Effector CD4-positive, alpha-beta T cell (primary cell): ENCODE results near the gene GEN1.
A peak's percentile ranks its signal among the peaks of the same experiment; 100 is the strongest.

ENCODE experiments used
- DNase-seq: peaks from one replicate; pipeline ENCODE4 v3.0.0-alpha.2; 2020

GEN1 gene

DNA sequence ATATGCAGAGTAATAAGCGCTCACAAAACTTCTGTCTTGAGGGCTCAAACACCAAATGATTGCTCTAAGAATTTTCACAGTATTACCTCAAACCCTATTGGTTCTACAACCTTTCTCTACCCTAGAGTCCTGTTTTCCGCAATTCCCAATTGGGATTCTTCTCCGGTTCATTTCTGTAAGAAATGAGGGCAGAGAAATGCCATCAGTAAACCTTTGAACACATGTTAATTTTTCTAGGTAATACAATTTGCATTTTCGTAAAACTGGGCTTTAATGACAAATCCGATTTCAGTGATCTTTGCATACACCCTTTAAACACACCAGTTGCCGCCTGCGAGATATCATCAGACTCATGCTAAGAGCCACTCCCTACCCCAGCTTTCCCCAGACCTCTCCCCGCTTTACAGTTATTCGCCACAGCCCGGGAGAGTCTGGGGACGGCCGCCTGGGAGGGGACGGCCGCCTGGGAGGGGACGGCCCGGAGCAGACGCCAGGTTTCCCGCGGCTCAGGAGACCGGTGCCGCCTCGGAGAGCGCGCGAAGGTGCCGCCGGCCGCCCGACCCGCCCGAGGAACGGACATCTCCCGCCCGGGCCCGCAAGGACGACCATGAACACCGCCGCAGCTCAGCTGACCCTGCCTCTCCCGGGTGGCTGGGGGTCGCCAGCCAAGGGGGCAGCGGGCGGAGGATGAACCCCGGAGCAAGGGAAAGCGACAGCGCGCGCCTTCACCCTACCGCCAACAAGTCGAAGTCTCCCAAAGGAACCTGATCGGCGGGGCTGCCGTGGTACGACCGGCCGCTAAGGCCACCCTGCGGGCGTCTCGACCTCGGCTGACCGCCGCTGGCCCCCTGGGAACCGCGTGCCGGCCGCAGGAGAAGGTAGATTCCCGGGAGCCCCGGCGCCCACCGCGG lies 791 bp upstream of the GEN1 start:
- peak; percentile 31 for DNase-seq

DNA sequence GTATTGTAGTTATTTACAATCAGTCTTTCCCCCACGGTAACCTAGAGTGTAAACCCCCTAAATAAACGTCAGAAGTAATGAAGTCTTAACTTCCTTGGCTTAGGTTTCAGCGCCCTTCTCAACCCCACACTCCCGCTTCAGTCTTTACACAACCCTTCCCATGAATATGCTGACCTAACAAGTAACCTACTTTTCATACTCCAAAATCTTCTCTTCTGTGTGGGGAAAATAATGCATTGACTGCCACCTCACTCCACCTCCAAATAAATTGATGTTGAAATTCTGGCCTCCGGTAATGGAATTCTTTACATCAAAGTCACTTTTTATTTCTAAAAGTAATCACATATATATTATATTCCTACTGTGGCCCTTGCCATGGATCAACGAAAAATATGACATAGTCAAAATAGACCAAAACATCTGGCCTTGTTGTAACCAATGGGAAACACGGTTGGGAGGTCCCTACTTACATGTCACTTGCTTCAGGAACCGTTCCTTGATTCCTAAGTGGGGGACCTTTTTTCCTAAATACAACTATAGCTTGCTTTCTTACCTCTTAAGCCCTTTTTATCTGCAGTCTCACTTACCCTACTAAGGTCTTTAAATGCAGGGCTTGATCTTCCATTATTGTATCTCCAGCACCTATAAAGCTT lies 961 bp downstream of the GEN1 start:
- no peak for DNase-seq

- no peak for DNase-seq
Measured at GRCh38 chr2:17756668-17757067, 2.7 kb downstream of the GEN1 start.

DNA sequence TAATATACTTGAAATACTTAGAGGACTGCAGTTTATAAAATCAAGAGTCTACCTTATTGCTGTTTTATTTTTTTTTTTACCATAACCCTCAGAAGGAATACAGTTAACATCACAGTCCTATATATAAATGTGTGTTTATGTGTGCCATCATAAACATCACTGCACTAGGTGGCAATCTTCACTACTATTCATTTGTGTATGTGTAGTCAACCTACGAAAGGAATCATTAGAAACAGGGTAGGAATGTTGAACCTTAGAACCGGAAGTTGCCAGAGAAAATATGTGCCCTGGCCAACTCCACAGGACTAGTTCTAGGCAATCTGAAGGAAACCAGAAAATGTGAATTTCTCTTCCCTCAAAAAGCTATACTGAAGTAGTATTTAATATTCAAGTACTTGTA lies 3.4 kb downstream of the GEN1 start:
- DNase-seq = no peak

GRCh38 chr2:17758118-17758517 lies 4.2 kb downstream of the GEN1 start:
- no peak for DNase-seq

- DNase-seq = no peak
Measured at GRCh38 chr2:17759805-17760204, 5.9 kb downstream of the GEN1 start.

DNA sequence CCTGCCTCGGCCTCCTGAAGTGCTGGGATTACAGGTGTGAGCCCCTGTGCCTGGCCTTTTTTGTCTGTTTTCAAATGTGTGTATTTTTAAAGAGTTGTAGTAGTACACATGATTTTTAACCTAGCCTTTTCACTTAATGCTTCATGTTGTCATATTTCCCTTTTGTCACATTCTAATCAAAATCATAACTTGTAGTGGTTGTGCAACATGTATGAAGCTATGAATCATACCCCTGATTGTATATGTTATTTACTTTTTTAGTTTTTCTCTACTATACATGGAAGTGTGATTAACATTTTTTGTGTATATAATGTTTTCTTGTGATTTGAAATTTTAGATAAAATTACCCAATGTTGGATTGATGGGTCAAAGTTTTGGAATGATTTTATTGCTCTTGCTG lies 8.5 kb downstream of the GEN1 start:
- no peak for DNase-seq

GRCh38 chr2:17763641-17764333 lies 9.8 kb downstream of the GEN1 start:
- DNase-seq = no peak

DNA sequence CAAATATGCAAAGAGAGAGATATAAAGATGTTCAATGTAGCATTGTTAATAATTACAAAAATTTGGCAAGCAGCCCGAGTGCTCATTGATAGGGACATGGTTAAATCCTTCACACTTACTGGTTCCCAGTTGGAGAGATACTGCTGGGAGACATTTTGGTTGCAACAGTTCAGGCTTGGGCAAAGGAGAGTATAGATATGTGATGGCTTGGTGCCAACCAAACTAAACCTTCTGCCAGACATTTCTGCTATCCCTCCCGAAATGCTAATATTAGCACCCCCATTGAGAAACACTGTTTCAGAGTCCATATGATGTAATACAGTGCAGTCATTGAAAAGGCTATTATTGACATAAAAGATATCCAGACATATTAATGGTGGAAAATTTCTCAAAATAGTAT lies 11.5 kb downstream of the GEN1 start:
- no peak for DNase-seq

GRCh38 chr2:17768894-17769293 lies 15.0 kb downstream of the GEN1 start:
- no peak for DNase-seq

- DNase-seq = no peak
Measured at GRCh38 chr2:17771956-17772355, 18.0 kb downstream of the GEN1 start.

DNA sequence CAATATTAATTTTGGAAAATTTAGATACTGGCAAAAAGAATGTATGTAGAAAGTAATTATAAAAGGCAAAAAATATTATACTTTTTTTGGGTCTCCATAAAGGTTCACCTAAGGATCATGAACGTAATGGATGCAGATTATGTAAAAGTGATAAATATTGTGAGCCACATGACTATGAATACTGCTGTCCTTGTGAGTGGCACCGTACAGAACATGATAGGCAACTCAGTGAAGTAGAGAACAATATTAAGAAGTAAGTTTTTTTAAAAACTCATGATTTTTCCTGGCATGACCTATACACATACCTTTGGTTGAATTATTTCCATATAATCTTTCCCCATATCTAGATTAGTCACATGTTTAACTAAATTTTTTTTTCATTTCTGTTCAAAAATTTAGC lies 18.6 kb downstream of the GEN1 start:
- DNase-seq = no peak

- no peak for DNase-seq
Measured at GRCh38 chr2:17780546-17780945, 26.6 kb downstream of the GEN1 start.

GRCh38 chr2:17781482-17781881 lies 27.5 kb downstream of the GEN1 start:
- no peak for DNase-seq

DNA sequence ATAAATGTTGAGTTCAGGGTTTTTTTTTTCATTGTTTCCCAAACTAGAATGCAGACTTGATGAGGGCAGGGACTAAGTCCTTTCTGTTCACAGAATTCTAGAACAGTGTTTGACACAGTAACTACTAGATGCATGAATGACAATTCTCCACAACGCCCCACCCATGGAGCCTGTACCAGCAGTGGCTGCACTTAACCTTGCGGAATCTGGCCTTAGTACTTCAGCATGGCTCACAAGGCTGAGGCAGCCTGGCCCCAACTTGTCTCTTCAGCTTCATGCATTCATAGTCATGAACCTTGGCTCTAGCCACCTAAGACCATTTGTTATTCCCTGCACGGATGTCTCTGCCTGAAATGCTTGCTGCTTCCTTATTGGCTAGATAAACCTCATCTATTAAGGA lies 32.8 kb downstream of the GEN1 start:
- DNase-seq = no peak

- DNase-seq = no peak
Measured at GRCh38 chr2:17788773-17789172, 34.8 kb downstream of the GEN1 start.

DNA sequence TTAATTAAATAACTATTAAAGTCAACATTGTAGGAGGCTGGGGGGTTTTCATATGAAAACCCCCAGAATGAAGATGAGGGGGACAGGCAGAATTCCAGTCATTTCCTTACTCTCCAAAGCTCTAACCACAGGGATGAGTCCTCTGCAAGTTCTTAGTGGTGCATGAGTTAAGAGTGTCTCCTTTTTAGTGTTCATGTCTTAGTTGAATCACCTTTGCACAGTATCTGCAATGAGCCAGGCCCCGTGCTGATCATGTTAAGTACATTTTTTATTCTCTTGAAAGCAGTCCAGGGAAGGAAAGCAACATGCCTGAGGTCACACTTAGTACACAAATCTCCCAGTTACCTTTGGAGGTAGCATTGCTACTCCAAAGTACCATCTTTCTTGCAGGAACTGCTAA lies 36.6 kb downstream of the GEN1 start:
- DNase-seq = no peak

DNA sequence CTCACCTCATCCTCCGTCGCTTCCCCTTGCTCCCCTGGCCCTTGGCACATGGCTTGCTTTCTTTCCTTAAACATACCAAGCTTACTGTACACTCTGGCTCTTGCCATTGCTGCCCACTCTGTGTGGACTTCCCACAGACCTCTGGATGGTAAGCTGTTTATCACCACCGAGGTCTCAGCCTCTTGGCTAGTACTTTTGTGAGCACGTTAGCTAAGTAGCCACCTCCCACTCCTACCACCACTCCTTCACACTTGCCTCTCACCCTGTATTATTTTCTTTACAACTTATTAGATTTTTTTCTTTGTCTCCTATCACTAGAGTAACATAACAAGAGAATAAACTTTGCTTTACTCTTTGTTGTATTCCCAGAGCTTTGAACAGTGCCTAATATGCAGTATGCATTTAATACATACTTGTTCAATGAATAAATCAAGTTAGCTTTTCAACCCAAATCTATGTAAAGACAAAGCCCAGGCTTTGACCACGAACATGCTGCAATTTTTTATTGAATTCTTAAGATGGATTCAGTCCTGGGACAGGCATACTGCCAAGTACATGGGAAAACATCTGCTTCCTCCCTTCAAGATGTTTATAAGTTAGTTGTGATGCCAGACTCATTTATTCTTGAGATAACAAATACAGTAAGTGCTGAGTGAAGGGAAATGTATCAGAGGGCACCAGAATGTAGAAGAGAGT lies 37.3 kb downstream of the GEN1 start:
- no peak for DNase-seq

DNA sequence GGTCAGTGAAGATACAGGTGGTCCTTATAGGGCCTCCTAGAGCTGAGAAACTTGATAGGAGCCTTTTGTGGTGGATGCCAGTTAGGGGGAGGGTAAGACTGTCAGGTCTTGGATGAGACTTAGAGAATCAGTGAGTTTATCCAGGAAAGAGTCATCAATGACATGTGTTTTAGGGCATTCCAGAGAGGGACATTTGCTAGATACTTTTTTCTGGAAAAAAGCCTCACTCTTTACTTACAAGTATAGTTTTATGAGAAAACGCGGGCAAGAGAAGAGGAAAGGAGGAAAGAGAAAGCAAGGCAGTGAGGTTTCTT lies 37.8 kb downstream of the GEN1 start:
- no peak for DNase-seq

DNA sequence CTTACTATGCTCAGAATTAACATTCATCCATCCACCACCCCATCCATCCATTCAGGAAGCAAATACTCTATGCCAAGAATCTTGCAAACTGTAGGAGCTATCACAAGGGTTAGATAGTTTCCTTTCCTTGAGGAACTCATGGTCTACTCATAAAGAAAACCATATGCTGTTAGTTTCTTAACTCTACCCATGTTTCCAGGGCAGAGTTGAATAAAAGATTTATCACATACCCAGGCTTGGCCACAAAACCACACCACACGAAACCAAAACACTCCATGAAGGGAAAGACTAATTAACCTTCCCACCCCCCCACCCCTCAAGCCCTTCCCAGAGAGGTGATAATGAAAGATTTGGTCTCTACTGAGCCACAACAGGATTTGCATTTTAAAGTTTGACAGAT lies 38.6 kb downstream of the GEN1 start:
- DNase-seq = no peak

DNA sequence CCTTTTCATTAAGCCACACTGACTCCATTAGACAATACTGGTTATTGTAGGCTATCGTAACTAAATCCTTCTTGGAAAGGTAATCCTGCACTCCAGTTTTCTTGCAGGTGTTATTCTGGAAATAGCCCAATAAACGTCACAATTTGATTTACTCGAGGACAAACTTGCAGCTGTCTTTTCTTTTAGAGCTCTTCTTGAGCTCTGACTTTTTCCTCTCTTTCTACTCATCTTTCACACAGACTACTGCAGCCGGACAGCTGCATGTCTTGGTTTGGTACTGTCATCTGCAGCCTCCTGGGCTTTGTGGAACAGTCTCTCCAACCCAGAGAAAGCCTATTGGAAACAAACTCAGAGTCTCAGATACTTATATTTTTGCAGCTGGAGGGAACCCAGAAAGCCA lies 39.4 kb downstream of the GEN1 start:
- no peak for DNase-seq

DNA sequence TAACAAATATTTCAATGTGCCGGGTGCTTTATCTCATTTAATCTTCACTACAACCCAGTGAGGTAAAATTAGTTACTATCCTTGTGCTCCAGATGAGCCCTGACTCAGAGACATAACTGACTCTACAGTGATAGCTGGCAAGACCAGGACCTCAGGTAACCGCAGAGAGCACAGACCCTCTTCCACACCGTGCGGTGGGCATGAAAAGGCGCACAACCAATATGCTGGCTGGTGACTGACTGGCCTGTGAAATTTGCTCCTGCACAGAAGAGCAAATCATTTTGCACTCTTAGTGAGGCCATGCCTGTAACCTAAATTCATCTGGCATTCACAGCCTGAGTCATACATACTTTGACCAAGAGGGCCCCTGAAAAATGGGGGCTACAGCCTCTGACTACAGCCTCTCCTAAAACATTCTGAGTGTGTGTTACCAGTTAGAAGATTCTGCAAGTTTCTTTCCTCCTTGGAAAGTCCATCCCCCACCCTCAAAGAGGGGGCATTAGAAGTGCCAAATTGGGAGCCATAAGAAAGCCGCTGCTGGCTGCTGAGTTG lies 39.9 kb downstream of the GEN1 start:
- no peak for DNase-seq

- DNase-seq = no peak
Measured at GRCh38 chr2:17795309-17795708, 41.4 kb downstream of the GEN1 start.
